ENCODE results near the gene MYH11.
"Not testable (repeated sequence)": the region's sequence is repeated elsewhere in the genome, so short reads cannot be mapped to it uniquely, and the experiment has no call there.

The MYH11 gene

GRCh38 chr16:15854906-15855703, 1.7 kb downstream of the MYH11 start:
- Histone ChIP-seq H3K4me1 (ENCODE audit: control insufficient read depth, low read depth, low read length) (no peaks in the 10 kb centered on the region), H3K27me3 (ENCODE audit: control insufficient read depth, insufficient read depth, low read length) (peaks cover 52% of the 10 kb centered on the region), H3K9me3 (ENCODE audit: control insufficient read depth, low read depth, low read length) (no peaks in the 10 kb centered on the region), H3K4me3 (ENCODE audit: low read length) (no peak overlapping the region), H3K9ac (ENCODE audit: low read length) (no peak overlapping the region), H3K27ac (ENCODE audit: low read length) (no peak overlapping the region), H3K36me3 (ENCODE audit: control insufficient read depth, low read depth, low read length) (no peaks in the 10 kb centered on the region)

- no peak overlapping the region for H3K27ac ChIP-seq (ENCODE audit: low read length)
Observed at GRCh38 chr16:15854061-15854460, 2.8 kb downstream of the MYH11 start.

GRCh38 chr16:15853021-15853420, 3.8 kb downstream of the MYH11 start:
- no peaks in the 10 kb centered on the region for H3K9me3 ChIP-seq (ENCODE audit: control insufficient read depth, low read depth, low read length)
- peaks cover 39% of the 10 kb centered on the region for H3K27me3 ChIP-seq (ENCODE audit: control insufficient read depth, insufficient read depth, low read length)
- H3K4me3 ChIP-seq (ENCODE audit: low read length) = no peak overlapping the region
- no peak overlapping the region for H3K27ac ChIP-seq (ENCODE audit: low read length)
- H3K9ac ChIP-seq (ENCODE audit: low read length) = no peak overlapping the region
- H3K4me1 ChIP-seq (ENCODE audit: control insufficient read depth, low read depth, low read length) = no peaks in the 10 kb centered on the region
- H3K36me3 ChIP-seq (ENCODE audit: control insufficient read depth, low read depth, low read length) = no peaks in the 10 kb centered on the region

More at GRCh38 chr16:15854061-15854460, 2.8 kb downstream of the MYH11 start:
- H3K9ac ChIP-seq (ENCODE audit: low read length) = no peak overlapping the region
- no peaks in the 10 kb centered on the region for H3K4me1 ChIP-seq (ENCODE audit: control insufficient read depth, low read depth, low read length)
- H3K36me3 ChIP-seq (ENCODE audit: control insufficient read depth, low read depth, low read length) = no peaks in the 10 kb centered on the region
- H3K4me3 ChIP-seq (ENCODE audit: low read length) = no peak overlapping the region
- H3K9me3 ChIP-seq (ENCODE audit: control insufficient read depth, low read depth, low read length) = no peaks in the 10 kb centered on the region
- H3K27me3 ChIP-seq (ENCODE audit: control insufficient read depth, insufficient read depth, low read length) = peaks cover 49% of the 10 kb centered on the region

- not testable (repeated sequence) for H3K4me1 ChIP-seq (ENCODE audit: control insufficient read depth, low read depth, low read length); H3K9me3 ChIP-seq (ENCODE audit: control insufficient read depth, low read depth, low read length); H3K9ac ChIP-seq (ENCODE audit: low read length); H3K36me3 ChIP-seq (ENCODE audit: control insufficient read depth, low read depth, low read length); H3K27ac ChIP-seq (ENCODE audit: low read length); H3K4me3 ChIP-seq (ENCODE audit: low read length)
- peaks cover 15% of the 10 kb centered on the region for H3K27me3 ChIP-seq (ENCODE audit: control insufficient read depth, insufficient read depth, low read length)
Observed at GRCh38 chr16:15850555-15850954, 6.3 kb downstream of the MYH11 start.

GRCh38 chr16:15849209-15849981, 7.4 kb downstream of the MYH11 start:
- H3K27ac ChIP-seq (ENCODE audit: low read length) = no peak overlapping the region

GRCh38 chr16:15847611-15848175, 9.1 kb downstream of the MYH11 start:
- H3K9me3 ChIP-seq (ENCODE audit: control insufficient read depth, low read depth, low read length) = no peaks in the 10 kb centered on the region
- H3K27ac ChIP-seq (ENCODE audit: low read length) = no peak overlapping the region
- H3K4me1 ChIP-seq (ENCODE audit: control insufficient read depth, low read depth, low read length) = no peaks in the 10 kb centered on the region
- no peaks in the 10 kb centered on the region for H3K27me3 ChIP-seq (ENCODE audit: control insufficient read depth, insufficient read depth, low read length)
- H3K9ac ChIP-seq (ENCODE audit: low read length) = no peak overlapping the region
- H3K36me3 ChIP-seq (ENCODE audit: control insufficient read depth, low read depth, low read length) = no peaks in the 10 kb centered on the region
- H3K4me3 ChIP-seq (ENCODE audit: low read length) = no peak overlapping the region

More at GRCh38 chr16:15849209-15849981, 7.4 kb downstream of the MYH11 start:
- no peak overlapping the region for H3K4me3 ChIP-seq (ENCODE audit: low read length)
- no peaks in the 10 kb centered on the region for H3K4me1 ChIP-seq (ENCODE audit: control insufficient read depth, low read depth, low read length)
- H3K9me3 ChIP-seq (ENCODE audit: control insufficient read depth, low read depth, low read length) = no peaks in the 10 kb centered on the region
- H3K9ac ChIP-seq (ENCODE audit: low read length) = no peak overlapping the region
- no peaks in the 10 kb centered on the region for H3K36me3 ChIP-seq (ENCODE audit: control insufficient read depth, low read depth, low read length)
- H3K27me3 ChIP-seq (ENCODE audit: control insufficient read depth, insufficient read depth, low read length) = peaks cover 5% of the 10 kb centered on the region

GRCh38 chr16:15846510-15846909, 10.3 kb downstream of the MYH11 start:
- H3K9ac ChIP-seq (ENCODE audit: low read length) = no peak overlapping the region
- H3K9me3 ChIP-seq (ENCODE audit: control insufficient read depth, low read depth, low read length) = no peaks in the 10 kb centered on the region
- H3K36me3 ChIP-seq (ENCODE audit: control insufficient read depth, low read depth, low read length) = no peaks in the 10 kb centered on the region
- H3K4me3 ChIP-seq (ENCODE audit: low read length) = no peak overlapping the region
- H3K4me1 ChIP-seq (ENCODE audit: control insufficient read depth, low read depth, low read length) = no peaks in the 10 kb centered on the region
- no peak overlapping the region for H3K27ac ChIP-seq (ENCODE audit: low read length)
- no peaks in the 10 kb centered on the region for H3K27me3 ChIP-seq (ENCODE audit: control insufficient read depth, insufficient read depth, low read length)

GRCh38 chr16:15843635-15844279, 13.1 kb downstream of the MYH11 start:
- no peak overlapping the region for H3K4me3 ChIP-seq (ENCODE audit: low read length)
- H3K27me3 ChIP-seq (ENCODE audit: control insufficient read depth, insufficient read depth, low read length) = no peaks in the 10 kb centered on the region

GRCh38 chr16:15839204-15839603, 17.6 kb downstream of the MYH11 start:
- not testable (repeated sequence) for H3K27ac ChIP-seq (ENCODE audit: low read length); H3K9ac ChIP-seq (ENCODE audit: low read length); H3K27me3 ChIP-seq (ENCODE audit: control insufficient read depth, insufficient read depth, low read length); H3K36me3 ChIP-seq (ENCODE audit: control insufficient read depth, low read depth, low read length); H3K9me3 ChIP-seq (ENCODE audit: control insufficient read depth, low read depth, low read length); H3K4me1 ChIP-seq (ENCODE audit: control insufficient read depth, low read depth, low read length); H3K4me3 ChIP-seq (ENCODE audit: low read length)

More at GRCh38 chr16:15843635-15844279, 13.1 kb downstream of the MYH11 start:
- no peaks in the 10 kb centered on the region for H3K36me3 ChIP-seq (ENCODE audit: control insufficient read depth, low read depth, low read length)
- H3K9ac ChIP-seq (ENCODE audit: low read length) = no peak overlapping the region
- no peaks in the 10 kb centered on the region for H3K9me3 ChIP-seq (ENCODE audit: control insufficient read depth, low read depth, low read length)
- no peak overlapping the region for H3K27ac ChIP-seq (ENCODE audit: low read length)
- no peaks in the 10 kb centered on the region for H3K4me1 ChIP-seq (ENCODE audit: control insufficient read depth, low read depth, low read length)

GRCh38 chr16:15837761-15838160, 19.1 kb downstream of the MYH11 start:
- Histone ChIP-seq H3K27ac (ENCODE audit: low read length) (no peak overlapping the region), H3K4me3 (ENCODE audit: low read length) (no peak overlapping the region), H3K9ac (ENCODE audit: low read length) (no peak overlapping the region), H3K9me3 (ENCODE audit: control insufficient read depth, low read depth, low read length) (no peaks in the 10 kb centered on the region), H3K4me1 (ENCODE audit: control insufficient read depth, low read depth, low read length) (no peaks in the 10 kb centered on the region), H3K36me3 (ENCODE audit: control insufficient read depth, low read depth, low read length) (no peaks in the 10 kb centered on the region), H3K27me3 (ENCODE audit: control insufficient read depth, insufficient read depth, low read length) (no peaks in the 10 kb centered on the region)

- Histone ChIP-seq H3K27me3 (ENCODE audit: control insufficient read depth, insufficient read depth, low read length) (no peaks in the 10 kb centered on the region), H3K36me3 (ENCODE audit: control insufficient read depth, low read depth, low read length) (no peaks in the 10 kb centered on the region), H3K27ac (ENCODE audit: low read length) (no peak overlapping the region), H3K9ac (ENCODE audit: low read length) (no peak overlapping the region), H3K4me3 (ENCODE audit: low read length) (no peak overlapping the region), H3K9me3 (ENCODE audit: control insufficient read depth, low read depth, low read length) (no peaks in the 10 kb centered on the region), H3K4me1 (ENCODE audit: control insufficient read depth, low read depth, low read length) (no peaks in the 10 kb centered on the region)
Observed at GRCh38 chr16:15836965-15837611, 19.7 kb downstream of the MYH11 start.
